NCI-H82 treated with DMSO at 0.1 percent for 48 hours (cell line): ENCODE results near the gene CREB5.

Source experiments
- DNase-seq: peaks from one replicate; lab custom pipeline; 2025; ENCODE audit not compliant: unreplicated experiment; lab: John Stamatoyannopoulos, UW

Gene CREB5

DNA sequence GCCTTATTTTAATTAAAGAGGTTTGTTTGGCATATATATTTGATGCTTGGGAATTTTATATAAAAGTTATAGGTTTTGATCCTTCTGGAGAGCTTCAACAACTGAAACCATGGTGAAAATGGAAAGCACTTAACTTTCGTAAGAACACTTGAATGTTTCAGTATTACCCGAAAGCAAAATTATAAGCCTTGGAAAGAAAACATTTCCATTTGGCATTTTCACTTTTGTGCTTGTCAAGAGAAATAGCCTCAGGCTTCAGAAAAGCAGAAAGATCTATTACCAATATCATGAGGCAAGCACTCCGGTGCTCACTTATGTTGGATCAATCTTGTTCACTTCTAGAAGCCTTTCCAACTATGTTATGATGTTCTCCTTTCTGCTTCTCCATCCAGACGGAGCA is 289.9 kb downstream of the CREB5 start:
- DNase-seq, result no peak

DNA sequence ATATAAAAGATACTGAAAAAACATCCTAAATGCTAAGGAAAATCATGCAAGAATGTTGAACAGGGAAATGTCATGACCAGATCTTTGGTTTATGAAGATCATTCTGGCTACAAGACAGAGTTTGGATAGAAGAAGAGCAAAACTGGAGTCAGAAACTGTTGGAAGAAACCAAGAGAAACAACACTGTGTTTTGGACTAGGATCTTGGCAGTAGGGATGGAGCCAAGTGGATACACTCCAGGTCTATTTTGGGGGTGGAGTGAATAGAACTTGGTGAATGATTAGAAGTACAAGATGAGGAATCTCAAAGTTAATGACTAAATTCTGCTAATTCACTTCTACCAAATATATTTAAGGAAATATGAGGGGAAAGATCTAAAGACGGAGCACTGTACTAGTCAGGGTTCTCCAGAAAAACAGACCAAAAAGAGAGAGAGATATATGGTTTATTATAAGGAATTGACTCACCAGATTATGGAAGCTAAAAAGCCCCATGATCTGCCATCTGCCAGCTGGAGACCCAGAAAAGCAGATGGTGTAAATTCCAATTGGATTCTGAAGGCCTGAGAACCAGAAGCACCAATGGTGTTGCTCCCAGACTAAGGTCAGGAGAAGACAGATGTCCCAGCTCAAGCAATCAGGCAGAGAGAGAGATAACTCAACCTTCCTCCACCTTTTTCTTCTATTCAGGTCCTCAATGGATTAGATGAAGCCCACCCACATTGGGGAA is 290.9 kb downstream of the CREB5 start:
- peak; percentile 32 for DNase-seq

DNA sequence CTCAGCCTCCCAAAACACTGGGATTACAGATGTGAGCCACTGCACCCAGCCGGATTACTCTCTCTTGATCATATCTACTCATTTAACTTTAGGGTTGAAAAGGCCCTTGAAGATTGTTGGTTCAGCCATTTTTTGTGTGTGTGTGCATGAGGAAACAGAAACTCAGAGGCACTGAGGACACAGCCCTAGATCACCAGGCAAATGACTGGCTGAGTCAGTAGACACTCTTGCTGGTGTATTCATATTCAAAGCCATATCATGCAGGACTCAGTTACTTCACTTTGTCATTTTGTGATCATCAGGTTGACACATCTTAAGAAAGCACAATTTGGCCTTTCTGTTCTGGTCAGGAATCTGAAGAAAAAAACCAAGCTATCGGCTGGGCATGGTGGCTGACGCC is 292.4 kb downstream of the CREB5 start:
- no peak for DNase-seq

DNA sequence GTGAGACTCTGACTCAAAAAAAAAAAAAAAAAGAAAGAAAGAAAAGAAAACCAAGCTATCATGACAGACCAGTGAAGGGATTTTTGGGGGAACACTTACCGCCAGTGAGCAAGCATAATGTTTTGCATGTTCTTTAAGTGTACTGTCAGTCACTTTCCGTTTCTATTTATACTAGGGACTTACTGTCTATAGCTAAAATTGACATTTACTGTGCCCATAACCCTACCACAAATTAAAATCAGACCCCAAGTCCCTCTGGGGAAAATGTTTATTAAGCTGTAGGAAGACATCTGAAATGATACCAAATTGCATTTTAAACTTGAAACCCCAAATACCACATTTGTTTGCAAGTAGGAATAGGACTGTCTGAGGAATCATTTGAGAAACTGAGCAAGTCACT is 293.0 kb downstream of the CREB5 start:
- DNase-seq, result no peak

DNA sequence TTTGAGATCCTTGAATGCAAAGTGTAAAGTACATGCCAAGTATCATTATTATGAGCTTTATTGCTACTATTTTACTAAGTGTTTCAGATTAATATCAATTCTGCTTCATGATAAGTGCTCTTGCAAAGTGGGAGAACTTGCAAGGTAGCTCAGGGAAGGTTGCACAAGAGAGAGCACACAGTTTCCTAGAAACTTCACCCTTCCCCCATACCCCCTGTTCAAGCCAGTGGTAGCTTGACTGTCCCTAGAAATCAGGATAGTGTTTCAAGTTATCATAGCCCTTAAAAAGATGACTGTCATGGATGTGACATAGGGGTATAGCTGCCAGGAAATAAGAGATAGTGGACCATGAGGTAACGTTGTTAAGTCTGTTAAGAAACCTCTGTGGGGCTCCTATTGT is 294.3 kb downstream of the CREB5 start:
- no peak for DNase-seq

DNA sequence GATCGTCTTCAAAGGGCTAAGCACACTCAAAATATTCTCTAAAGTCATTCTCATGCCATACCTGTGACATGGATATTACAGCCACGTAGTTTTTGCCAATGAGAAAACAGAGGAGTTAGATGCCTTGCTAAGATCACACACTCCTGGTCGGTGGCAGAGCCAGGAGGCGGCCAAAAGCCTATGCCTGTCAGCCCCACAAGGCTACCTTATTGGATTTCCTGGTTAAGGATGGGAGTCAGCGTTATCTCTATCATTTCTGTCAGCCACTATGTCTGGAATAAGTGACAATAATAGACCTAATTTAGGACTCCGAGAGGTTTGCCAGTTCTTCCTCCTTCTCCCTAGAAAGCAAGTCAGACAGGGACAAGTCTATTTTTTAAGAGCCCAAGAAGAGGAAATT is 295.0 kb downstream of the CREB5 start:
- no peak for DNase-seq

DNA sequence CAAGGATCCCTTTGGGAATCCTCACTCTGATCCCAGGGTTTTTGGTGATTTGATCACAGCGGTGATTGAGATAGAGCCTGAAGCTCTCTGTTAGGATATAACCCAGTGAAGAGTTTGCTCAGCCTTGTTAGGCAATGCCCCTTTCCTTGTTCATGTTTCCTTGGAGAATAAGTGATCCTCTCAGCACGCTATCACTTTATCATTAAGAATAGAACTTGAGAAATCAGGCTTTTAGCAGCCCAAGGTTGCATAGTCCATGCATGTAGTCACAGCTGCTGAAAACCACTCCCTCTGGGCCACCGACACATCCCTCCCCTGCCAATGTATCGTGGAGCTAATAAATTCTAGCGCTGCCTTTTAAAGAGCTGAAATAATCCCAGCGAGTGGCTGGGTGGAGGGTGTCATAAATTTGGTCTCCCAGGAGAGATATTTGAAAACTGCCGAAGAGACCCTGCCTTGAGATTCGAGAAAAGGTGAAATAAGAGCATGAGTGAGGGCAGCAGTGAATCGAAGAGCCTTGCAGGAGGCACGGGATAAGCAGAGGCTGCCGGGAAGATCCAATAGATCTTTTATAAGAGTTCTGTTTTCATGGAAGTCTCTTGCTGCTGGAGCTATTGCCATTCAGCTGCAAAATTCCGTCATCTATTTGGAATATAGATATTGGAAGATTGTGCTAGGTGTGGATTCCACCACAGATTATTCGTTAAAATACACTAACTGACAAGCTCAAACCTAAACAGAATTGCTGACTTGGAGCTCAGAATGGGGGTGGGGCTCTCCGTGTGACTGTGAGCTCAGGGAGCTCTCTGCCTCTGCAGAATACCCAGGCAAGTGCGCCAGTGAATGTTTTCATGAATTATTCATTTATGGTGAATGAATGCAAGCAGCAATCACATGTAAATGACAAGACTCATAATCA is 296.0 kb downstream of the CREB5 start:
- DNase-seq, result no peak

DNA sequence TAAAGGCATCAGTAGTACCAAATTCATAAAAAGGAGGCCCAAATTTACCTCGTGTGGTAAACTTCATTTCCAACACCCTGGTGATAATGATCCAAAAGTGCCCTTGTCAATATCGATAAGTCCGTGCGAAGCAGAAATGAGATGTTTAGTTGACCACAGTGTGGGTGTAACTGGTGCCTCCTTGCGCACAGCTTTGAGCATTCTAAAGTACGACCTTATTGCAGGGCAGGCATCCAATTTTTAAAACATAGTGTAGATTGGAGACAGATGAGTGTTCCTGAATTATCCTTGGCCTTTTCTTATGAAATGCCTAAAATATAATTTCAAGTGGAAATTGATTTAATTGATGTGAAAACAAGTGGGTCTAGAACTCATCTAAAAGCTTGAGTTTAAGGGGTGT is 297.4 kb downstream of the CREB5 start:
- no peak for DNase-seq

DNA sequence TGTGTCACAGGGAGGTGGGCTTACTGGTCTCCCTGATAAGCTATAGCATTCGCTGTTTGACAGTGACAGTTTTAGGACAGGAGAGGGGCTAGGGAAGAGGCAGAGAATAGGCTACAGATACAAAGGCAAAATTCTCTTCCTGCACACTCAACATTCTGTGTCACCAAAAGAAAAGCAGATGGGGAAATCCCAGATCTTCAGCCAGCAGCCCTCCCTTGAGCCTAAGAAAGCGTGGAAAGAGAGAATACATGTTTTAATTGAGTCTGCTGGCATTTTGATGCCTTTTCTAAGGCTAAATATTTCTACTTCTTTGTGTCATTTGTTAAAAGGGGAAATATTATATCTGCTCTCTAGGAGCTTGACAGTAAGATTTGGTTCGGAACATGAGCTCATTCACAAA is 298.8 kb downstream of the CREB5 start:
- no peak for DNase-seq

DNA sequence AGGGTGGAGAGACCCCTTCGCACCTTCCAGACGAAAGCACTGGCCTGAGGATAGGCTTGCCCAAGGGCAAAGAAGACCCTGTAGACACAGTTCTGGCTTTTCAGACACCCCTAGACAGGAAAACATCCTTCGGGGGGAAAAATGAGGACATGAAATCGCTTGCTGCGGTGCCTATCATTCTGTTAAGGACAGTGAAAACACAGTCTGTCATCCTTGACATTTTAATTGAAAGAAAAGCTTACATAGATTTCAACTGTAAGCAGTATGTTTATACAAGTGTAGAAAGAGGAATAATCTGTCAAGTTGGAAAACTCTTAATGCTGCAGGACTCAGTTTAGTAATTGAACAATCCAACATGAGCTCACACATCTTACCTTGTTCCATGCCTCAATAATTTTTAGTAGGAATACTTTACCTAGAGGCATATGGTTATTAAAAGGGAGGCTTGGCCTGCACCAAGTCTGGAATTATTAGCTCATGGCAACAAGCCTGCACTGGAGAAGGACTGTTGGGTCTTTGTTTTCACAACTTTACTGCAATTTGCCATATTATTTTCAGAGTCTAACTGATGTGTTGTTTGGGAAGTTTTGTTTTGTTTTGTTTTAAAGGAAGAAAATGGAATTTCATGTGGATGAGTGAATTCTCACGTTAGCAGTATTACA is 302.3 kb downstream of the CREB5 start:
- no peak for DNase-seq

DNA sequence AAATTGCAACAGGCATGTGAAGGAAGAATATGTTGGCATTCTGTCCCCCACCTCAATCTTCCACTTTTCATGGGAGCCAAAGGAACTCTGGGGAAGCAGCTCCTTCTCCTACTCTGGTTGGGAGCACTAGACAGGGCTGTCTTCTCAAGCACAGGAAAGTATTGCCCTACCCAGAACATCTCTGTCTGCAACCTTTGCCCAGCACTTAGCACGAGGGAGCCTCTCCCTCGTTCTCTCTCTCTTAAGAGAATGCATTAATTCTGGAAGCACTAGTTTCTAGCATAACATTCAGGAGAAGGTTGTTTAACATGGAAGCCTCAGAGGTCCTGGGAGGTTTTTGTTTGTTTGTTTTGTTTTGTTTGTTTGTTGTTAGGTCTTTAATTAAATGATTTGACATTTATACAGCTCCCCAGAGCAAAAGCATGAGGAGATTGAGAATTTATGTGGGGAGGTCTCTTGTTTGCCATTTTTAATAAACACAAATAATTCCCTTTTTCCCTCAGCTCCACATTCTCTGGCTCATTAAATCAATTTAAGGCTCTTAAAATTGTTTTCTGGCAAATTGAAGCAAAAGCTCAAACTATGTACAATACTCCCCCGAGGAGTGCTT is 305.2 kb downstream of the CREB5 start:
- no peak for DNase-seq

DNA sequence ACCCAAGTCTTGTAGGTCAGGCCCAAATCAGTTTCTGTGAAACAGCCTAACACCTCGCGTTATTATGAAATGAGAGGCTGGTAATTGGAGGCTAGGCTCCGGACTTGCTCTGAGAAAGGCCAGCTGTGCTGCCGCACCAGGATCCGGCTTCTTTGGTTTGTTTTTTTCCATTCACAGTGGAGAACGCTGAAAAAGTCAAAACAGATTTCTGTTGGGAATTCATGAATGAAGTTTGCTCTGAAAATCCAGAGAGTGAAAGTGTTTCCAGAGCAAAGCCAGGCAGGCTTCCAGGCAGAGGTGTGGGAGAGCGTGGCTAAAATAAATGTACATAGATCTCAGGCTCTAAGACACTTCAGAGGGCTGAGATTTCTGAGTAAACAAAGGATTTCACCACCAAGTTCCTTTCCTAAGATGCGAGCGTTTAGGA is 305.8 kb downstream of the CREB5 start:
- DNase-seq, result no peak

DNA sequence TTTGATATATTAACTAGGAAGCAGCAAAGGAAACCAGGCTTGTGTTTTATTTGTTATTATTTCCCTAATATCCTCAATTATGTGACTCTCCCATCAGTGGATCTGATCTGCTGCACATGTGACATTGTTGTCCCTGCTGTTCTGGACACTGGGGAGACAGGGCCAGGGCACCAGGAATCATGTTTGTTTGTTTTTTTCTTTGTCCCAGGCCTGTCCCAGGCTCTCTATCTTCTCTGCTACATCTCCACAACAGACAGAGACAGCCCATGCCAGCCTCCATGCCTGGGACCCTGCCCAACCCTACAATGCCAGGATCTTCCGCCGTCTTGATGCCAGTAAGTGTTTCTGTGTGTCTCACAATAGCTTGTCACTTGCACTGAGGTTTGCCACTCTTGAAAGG is 306.2 kb downstream of the CREB5 start:
- DNase-seq, result no peak

DNA sequence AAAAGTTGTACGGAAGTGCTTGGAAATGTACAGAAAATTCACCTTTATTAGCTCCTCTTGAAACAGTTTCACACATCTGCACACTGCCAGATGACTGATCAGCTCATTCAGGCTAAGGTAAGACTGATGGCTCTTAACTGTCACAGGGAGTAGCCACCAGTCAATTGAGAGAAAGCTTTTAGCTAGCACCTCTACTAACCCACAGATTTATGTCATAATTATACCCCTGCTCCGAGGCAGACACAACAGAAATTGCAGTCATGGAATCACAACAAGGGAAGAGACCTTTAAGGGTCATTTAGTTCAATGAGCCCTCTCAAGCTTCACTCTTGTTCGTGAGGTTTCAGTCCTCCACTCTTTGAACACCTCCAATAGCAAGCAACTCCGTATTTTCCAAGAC is 310.4 kb downstream of the CREB5 start:
- DNase-seq, result no peak

DNA sequence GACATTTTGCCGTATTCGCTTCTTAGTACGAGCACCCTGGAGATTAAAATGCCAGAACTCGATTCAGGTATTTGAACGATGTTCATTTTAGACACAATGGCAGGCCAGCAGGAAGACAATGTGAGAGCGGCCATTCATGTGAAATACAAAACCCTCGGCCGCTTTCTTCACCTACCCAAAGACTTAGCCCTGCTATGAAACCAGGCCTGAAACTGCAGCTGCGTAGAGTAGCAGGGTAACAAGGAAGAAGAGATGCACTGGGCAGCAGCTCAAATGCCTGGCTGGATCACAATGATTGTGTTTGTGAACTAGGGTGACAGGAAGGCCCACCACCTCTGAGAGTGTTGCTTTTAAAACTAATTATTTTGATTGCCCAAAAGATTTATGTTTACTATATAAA is 311.0 kb downstream of the CREB5 start:
- no peak for DNase-seq

DNA sequence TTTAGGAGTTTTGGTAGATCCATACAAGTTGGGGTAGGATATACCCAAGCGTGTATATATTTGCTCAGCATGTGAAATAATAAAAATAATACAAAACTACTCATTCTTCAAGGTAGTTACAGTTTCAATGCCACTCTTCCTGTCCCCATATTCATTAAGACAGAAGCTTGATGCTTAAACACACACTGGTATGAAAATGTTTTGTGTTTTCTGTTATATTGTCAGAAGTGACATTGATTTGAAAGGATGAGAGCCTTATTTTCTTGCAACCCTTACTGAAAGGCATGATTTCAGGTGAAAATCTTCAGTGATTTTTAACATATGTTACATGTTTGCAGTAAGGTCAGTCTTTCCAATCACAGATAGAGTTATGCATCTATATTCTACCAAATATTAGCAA is 312.2 kb downstream of the CREB5 start:
- DNase-seq, result no peak

DNA sequence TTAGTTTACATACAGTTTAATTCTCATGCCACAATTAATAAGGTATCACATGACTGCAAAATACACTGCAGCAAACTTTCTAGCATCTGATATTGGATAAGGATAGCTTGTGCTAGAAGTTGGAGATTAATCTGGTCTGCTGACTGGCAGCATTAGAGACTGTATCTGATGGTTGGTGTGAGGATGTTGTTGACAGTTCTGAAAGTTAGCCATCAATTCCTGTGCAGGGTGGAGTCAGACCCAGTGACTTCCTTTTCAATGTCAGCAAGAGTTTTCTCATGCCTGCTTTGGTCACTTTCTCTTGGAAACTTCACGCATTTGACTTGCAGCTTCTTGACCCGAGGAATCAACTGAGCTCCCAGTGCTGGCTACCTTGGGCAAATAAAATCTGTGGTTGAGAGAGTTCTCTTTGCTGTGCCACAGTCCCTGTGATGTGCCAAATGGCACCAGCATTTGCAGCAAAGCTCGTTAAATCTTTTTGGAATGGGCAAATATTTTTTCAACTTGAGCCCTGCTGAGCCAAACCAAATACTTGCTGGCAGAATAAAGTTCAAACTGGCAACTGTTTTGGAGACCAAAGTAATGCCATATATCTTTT is 312.8 kb downstream of the CREB5 start:
- no peak for DNase-seq

DNA sequence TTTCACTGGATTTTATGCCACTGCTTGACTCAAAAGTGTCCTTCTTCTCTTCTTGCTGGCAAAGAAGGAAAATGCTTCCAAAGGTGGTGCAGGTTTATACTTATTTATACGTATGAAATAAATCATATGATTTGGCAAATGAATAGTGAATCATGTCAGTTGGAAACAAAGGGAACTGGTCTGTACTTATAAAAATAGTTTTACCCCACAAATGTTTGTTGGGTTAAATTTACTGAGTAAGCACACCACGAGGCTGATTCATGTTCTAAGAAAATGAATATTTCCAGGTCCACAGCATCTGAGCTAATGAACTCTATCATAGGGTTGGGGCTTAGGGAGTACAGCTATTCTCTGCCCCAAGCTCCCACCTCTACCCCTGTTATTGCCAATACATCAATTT is 313.6 kb downstream of the CREB5 start:
- no peak for DNase-seq

DNA sequence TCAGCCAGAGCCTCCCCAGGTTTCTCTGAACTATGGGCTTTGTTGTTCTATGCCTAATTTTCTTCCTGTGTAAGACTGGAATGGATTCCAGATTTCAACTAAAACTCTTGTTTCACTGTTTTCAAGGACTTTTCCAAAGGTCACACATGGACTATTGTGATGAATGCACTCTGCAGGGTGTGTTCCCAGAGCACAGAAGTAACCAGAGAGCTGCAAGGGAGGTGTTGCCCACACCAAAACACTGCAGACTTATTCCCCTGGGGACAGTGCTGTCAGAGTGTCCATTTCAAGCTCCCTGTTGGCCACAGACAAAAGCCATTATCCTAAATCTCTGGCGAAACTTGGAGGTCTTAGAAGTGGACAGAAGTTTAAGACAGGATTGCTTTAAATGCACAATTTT is 314.2 kb downstream of the CREB5 start:
- DNase-seq, result no peak

DNA sequence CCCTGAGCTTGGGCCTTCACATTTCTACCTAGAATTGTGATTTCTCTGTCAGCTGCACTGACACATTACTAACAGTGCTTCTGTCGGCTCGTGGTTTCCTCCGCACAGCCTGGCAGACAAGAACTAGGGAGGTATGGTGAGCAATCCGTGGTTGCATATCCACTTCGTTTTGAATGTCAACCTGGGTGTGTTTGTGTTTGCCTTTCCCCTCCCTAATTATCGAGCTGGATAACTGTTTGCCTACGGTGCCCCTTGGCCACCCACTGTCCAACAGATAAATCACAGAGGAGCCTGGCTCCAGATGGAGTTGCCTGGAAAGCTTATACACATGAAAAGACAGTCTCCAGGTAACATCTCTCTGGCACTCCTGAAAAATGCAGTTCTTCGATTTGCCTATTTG is 317.0 kb downstream of the CREB5 start:
- no peak for DNase-seq

DNA sequence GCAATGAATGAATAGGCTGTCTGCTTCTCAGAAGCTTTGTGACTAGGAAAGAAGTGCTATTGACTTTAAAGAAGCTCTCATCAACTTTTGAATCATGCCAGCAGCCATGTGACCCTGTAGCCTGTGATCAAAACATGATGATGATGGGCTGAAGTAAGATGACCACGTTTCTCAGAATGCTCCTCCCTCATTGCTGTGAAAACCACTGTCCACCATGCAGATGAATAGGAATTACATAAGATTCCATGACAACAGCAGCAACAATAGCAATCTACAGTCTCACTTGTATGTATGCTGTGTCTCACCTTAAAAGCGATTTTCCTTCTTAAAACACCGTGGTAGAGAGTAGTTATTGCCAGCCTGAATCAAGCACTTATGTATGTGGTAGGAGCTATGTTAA is 317.4 kb downstream of the CREB5 start:
- DNase-seq, result no peak
